GM19467 (cell line): Measurements from ENCODE around the gene B3GAT2.
"Not testable (repeated sequence)": the region's sequence is repeated elsewhere in the genome, so short reads cannot be mapped to it uniquely, and the experiment has no call there.

ENCODE experiments used
- ATAC-seq: cut with Tn5 transposase; IDR thresholded peaks from one replicate; pipeline ENCODE4 v1.9.1; 2021; ENCODE audit warnings: mild to moderate bottlenecking, moderate library complexity; ENCODE audit not compliant: unreplicated experiment

Gene B3GAT2

DNA sequence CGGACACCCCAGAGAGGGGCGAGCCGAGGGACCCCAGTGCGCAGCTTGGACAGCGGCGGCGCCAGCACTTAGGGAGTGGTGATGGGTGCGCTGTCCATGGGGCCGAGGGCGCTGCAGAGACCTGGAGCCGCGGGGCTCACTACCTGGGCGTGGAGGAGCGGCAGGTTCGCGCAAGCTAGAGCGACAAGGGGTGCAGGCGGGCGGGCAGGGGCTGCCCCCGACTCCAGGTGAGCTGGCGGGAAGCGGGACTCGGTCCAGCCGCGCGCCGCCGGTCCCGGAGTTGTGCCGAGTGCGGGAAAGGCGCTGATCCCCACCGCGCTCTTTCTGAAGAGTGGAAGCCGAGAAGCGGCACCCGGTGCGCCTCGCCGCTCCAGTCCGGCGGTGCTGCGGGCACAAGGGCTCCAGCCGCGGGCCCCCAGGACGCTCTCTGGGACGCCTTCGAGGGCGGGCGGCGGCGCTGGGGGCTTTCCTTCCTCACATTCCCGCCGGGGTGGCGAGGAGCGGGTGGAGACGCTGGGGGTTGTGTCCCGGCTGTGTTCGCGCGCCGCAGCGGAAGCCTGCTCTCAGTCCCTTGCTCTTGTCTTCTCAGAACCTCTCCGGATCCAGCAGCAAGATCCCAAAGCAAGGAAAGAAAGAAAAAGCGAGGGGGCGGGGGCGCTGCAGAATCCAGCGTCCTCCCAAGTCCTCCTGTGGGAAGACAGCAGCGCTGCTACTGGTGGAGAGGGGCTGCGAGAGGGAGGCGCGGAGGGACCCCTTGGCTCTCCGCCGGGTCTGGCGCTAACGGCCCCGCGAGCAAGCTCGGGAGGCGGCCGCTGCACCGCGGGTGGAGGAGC lies at the start of gene B3GAT2:
Gene B3GAT2 (minus strand): TSS at position 610 of the 833 bp plus-strand sequence. CDS start 631 bp downstream, outside the sequence.
- ATAC-seq: peak; percentile 5

DNA sequence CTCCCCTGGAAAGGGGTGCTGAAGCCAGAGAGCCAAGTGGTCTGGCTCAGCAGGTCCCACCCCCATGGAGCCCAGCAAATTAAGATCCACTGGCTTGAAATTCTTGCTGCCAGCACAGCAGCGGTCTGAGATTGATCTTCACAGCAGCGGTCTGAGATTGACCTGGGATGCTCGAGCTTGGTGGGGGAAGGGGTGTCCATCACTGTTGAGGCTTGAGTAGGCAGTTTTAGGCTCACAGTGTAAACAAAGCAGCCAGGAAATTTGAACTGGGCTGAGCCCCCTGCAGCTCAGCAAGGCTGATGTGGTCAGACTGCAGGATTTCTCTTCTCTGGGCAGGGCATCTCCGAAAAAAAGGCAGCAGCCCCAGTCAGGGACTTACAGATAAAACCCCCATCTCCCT lies 41.3 kb upstream of the B3GAT2 start:
- no peak for ATAC-seq

- ATAC-seq: no peak
These were observed 40.5 kb upstream of the B3GAT2 start for GRCh38 chr6:70997379-70997778.

DNA sequence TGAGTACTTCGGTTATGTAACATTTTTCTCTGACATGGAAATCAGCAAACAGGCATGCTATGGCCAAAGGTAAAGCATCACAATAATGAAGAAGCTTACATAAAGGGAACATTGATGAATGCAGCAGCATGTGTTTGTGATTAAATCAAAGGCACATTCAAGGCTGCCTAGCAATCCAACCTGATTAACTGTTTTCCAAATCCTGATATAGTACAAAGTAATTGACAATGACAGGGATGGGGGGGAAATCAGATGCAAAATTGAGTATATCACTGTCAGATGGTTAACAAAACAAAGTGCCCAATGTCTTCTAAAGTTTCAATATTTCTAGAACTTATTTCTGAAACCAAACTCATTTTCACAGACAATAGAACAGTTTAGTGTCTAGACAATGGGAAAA lies 39.2 kb upstream of the B3GAT2 start:
- no peak for ATAC-seq

GRCh38 chr6:70995411-70995810 lies 38.6 kb upstream of the B3GAT2 start:
- ATAC-seq: no peak

DNA sequence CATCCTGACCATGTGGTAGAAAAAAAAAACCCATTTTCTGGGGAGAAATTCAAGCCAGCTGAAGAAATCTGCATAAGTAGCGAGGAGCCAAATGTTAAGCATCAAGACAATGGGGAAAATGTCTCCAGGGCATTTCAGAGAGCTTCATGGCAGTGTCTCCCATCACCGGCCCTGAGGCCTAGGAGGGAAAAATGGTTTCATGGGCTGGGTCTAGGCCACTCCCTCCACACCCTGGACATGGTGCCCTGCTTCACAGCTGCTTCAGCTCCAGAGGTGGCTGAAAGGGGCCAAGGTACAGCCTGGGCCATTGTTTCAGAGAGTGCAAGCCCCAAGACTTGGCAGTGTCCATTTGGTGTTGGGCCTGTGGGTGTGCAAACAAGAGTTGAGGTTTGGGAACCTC lies 34.4 kb upstream of the B3GAT2 start:
- ATAC-seq: no peak

DNA sequence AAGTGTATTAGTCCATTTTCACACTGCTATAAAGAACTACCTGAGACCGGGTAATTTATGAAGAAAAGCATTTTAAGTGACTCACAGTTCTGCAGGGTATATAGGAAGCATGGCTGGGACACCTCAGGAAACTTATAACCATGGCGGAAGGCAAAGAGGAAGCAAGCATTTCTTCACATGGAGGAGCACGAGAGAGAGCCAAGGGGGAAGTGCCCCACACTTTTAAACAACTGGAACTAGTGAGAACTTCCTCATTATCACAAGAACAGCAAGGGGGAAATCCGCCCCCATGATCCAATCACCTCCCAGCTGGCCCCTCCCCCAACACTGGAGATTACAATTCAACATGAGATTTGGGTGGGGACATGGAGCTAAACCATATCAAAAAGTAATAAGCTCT lies 28.3 kb upstream of the B3GAT2 start:
- ATAC-seq: no peak

DNA sequence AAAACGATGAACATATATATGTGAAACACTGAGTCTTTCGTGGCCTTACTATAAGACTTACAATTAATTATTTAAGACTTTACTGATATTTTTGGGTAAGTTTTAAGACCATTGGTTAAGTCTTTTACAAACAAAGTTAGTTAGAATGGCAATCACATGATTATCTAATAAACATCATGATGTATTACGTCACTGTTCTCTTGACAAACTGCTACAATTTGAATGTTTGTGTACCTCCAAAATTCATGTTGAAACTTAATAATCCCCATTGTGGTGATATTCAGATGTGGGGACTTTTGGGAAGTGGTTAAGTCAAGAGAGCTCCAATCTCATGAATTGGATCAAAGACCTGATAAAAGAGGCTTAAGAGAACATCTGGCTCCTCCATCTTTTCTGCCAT lies 25.9 kb upstream of the B3GAT2 start:
- ATAC-seq: no peak

DNA sequence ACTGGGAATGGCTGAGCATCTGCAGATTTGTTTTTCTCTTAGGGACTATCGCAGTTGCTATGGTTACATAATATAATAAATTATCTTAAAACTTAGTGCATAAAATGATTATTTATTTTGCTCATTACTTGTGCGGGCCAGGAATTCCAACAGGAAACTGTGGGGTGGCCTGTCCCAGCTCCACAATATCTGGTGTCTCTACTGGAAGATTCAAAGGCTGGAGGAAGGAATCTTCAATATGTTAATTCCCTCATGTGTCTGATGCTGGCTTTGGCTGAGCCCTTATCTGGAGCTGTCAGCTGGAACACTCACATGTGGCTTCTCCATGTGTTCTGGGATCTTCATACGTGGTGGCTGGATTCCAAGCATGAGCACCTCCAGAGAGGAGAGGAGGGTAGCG lies 23.9 kb upstream of the B3GAT2 start:
- ATAC-seq: no peak

DNA sequence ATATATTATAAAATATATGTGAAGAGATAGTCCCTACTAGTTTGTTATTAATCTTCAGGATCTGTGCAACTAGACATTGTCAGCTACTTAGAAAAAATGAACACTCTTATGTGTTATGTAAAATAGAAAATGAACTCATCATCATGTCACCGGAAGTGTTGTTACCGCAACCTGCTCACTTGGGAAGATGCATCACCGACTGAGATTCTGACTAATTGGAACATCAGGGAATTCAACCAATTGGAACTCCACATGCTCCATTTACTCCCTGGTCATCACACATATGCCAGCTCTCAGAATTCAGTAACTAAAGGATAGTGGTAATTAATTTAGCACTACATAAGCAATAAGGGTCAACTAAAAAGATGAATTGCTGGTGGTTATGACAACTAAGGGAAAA lies 16.7 kb upstream of the B3GAT2 start:
- ATAC-seq: no peak

- no peak for ATAC-seq
These were observed 10.2 kb upstream of the B3GAT2 start for GRCh38 chr6:70967049-70967448.

GRCh38 chr6:70957284-70957617 lies 391 bp upstream of the B3GAT2 start:
- ATAC-seq: no peak

DNA sequence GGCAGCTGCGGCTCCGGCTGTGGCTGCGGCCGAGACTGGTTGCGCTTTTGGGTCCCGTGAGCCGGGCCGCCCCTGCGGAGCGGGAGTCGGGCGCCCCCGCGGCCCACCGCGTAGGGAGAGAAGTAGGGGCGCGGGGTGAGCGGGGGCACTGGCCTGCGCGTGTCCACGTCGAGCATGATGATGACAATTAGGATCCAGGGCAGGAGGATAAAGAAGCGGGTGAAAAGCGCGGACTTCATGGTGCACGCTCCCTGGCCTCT lies 739 bp downstream of the B3GAT2 start:
- no peak for ATAC-seq

GRCh38 chr6:70955441-70956190 lies 1.2 kb downstream of the B3GAT2 start:
- peak; percentile 93 for ATAC-seq

- no peak for ATAC-seq
These were observed 2.1 kb downstream of the B3GAT2 start for GRCh38 chr6:70954750-70955149.

- no peak for ATAC-seq
These were observed 2.7 kb downstream of the B3GAT2 start for GRCh38 chr6:70954176-70954575.

- ATAC-seq: no peak
These were observed 4.2 kb downstream of the B3GAT2 start for GRCh38 chr6:70952608-70953165.

- not testable (repeated sequence) for ATAC-seq
These were observed 12.5 kb downstream of the B3GAT2 start for GRCh38 chr6:70944321-70944720.

DNA sequence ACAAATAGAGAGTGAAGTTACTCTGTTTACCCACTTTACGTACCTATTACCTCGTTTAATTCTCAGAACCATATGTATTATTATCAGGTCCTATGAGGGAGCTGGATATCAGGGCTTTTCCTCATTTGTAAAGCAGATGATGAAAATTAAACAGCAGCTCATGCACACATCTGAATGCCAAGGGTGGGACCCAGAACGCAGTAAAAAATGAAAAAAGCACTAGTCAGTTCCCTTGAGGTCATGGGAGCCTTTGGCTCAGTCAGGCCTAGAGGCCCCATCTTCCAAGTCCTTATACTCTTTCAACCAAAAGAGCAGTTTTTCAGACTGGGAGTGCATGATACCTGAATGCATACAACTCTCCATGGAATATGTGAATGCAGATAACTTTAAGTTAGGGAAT lies 23.0 kb downstream of the B3GAT2 start:
- ATAC-seq: no peak

DNA sequence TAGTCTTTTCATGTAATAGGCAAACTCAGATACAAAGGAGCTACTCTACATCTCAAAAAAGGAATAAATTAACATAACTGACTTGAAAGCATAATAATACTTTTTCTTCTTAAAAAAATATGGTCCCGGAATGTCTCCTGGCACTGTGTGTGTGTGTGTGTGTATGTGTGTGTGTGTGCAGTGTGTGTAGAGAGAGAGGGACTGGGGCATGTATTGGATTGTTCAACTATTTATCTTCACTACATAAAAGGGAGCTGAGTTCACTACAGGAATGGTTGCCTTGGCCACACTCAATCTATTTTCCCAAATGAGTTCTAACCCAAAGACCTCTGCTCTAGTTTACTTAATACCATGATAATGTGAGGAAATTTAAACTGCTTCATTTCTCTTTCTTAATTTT lies 51.1 kb downstream of the B3GAT2 start:
- no peak for ATAC-seq

- ATAC-seq: no peak
These were observed 53.0 kb downstream of the B3GAT2 start for GRCh38 chr6:70903665-70904452.

- ATAC-seq: no peak
These were observed 55.5 kb downstream of the B3GAT2 start for GRCh38 chr6:70901324-70901723.
